GM13976 (cell line): Measurements from ENCODE around the gene YY2.
"Not testable (repeated sequence)": the region's sequence is repeated elsewhere in the genome, so short reads cannot be mapped to it uniquely, and the experiment has no call there.

Experiments used
- DNase-seq: peaks from one replicate; pipeline ENCODE4 v3.0.0; 2012; ENCODE audit warnings: low spot score
- CTCF ChIP-seq: IDR thresholded peaks from 2 replicates; pipeline ENCODE4 v1.5.1; 2012; ENCODE audit warnings: borderline replicate concordance, mild to moderate bottlenecking; ENCODE audit not compliant: insufficient read depth; ENCODE audit errors: extremely low read depth, missing control alignments, control extremely low read depth
- in situ Hi-C: fragments of 300-500 bp; cut with MboI; formaldehyde crosslinking; loops from one replicate; pipeline ENCODE4 v1.12.0; 2022; ENCODE audit warnings: low sequenced_read_pairs, mixed read lengths, inconsistent platforms; ENCODE audit not compliant: unreplicated experiment

YY2 gene

GRCh38 chrX:21870494-21870893 is 14.7 kb downstream of the YY2 start:
- in situ Hi-C loops: no loop called here
- TF ChIP-seq CTCF: no peak
- no peak for DNase-seq

- in situ Hi-C loops: no loop called here
- no peak for TF ChIP-seq CTCF
- no peak for DNase-seq
Measured at GRCh38 chrX:21873063-21873775, 17.4 kb downstream of the YY2 start.

- in situ Hi-C loops, DNase-seq: not testable (repeated sequence)
Measured at GRCh38 chrX:21874182-21874581, 18.4 kb downstream of the YY2 start.

- DNase-seq: no peak
- TF ChIP-seq CTCF: no peak
- in situ Hi-C loops: no loop called here
Measured at GRCh38 chrX:21875013-21875412, 19.2 kb downstream of the YY2 start.

- no peak for DNase-seq
- no peak for TF ChIP-seq CTCF
- in situ Hi-C loops: no loop called here
Measured at GRCh38 chrX:21881881-21882574, 26.2 kb downstream of the YY2 start.

- no peak for TF ChIP-seq CTCF
- in situ Hi-C loops: no loop called here
- no peak for DNase-seq
Measured at GRCh38 chrX:21883258-21883657, 27.5 kb downstream of the YY2 start.

GRCh38 chrX:21885568-21885967 is 29.8 kb downstream of the YY2 start:
- in situ Hi-C loops: no loop called here
- TF ChIP-seq CTCF: no peak
- no peak for DNase-seq
